Activated T-cell treated with anti-CD3 and anti-CD28 coated beads, Interleukin-2, amount 50 U/mL, for 48 hours (primary cell): ENCODE data around the gene CEP63.

Experiments
- DNase-seq, 2 experiments: peaks; one replicate each; pipeline ENCODE4 v3.0.0-alpha.2; 2020

The CEP63 gene

DNA sequence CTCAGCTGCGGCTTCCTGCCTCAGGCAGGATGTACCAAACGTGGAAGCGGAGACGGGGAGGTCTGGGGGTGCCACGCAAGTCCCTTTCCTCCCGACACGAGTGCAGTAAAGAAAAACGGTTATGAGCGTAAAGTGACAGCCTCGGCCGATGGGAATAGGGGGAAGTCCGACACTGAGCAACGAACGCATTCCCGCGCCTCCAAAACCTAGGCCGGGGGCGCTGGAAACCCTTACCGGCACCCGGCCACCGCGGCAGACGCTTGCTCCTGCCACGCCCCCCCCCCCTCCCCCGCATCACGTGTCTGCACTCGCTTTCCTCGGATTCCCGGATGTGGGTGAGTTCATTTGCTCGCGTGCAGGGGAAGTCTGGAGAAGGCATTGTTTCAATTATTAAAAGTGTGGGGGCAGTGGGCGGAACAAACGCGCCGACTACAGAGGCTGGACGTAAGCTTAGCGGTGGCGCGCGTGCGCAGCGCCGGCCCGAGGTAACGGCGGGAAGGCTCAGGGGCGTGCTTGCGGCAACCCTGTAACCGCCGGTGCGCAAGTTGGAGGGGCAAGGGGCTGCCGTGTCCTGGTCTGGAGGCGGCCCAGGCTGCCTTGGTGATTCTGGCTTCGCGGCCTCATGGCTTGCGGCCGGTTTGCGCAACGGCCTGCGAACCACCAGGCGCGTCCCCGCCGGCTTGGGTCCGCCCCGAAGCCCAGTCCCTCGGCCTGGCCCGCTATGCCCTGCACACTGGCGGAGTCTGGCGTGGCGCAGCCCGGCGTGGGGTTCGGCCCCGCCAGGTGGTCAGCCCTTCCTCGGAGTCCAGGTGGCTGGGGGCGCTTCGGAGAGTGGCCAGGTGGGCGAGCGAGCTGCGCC lies at the start of gene CEP63, which contains the start of gene ANAPC13:
Gene CEP63, plus strand, starts transcription at position 340 of the 859 bp plus-strand sequence. CDS start 9,264 bp downstream, outside the sequence.
Gene ANAPC13, minus strand, starts transcription at position 268 of the 859 bp plus-strand sequence. CDS start 3,081 bp downstream, outside the sequence.
- peak; percentile 92 to 93 for DNase-seq

DNA sequence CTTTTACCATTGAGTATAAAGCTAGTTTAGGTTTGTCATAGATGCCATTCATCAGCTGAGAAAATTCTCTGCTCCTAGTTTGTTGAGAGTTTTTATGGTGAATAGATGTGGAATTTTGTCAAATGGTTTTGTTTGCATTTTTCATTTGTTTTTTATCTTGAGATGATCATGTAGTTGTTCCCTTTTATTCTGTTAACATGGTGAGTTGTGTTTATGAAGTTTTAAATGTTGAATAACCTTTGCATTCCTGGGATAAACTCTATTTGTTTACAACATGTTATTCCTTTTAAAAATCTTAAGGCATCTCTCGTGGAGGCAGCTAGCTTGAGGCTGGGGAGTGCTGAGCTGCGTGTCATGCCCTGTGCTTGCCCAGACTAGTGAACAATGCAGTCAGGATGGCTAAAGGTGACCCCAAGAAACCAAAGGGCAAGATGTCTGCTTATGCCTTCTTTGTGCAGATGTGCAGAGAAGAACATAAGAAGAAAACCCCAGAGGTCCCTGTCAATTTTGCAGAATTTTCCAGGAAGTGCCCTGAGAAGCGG lies 48.6 kb upstream of the CEP63 start:
- no peak for DNase-seq

DNA sequence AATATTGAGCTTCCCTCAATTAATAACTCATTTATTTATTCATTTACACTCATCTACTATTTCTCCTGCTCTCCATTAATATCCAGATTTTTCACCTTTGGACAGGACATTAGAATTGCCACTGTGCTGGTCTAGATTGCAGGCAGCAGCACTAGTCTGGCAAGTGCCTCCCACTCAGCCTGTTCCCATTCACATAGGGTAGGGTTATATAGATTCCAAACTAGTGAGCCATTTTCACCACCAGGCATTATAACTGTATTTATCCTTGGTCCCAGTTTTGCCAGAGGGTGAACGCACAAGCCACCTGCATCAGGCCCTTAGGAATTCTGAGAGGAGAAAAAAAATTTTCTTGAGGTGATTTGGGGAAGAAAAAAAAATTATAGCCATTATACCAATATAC lies 44.5 kb upstream of the CEP63 start:
- DNase-seq = no peak

DNA sequence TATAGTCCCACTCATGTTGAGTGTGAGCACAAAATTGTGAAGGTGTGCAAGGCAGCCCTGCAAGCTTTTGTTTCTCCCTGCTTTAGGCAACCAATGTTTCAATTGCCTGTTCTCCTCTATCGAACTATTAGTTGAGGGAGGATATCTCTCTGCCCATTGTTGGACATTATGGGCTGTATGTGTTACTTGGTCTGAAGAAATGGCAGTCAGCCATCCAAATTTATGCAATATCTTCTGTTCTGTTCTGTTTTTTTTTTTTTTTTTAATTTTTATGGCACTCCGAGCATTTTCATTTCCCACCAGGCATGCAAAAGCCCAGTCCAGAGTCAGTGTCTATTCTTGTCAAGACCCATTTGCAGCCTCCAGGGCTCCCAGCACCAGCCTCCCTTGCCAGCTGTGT lies 44.0 kb upstream of the CEP63 start:
- no peak for DNase-seq

DNA sequence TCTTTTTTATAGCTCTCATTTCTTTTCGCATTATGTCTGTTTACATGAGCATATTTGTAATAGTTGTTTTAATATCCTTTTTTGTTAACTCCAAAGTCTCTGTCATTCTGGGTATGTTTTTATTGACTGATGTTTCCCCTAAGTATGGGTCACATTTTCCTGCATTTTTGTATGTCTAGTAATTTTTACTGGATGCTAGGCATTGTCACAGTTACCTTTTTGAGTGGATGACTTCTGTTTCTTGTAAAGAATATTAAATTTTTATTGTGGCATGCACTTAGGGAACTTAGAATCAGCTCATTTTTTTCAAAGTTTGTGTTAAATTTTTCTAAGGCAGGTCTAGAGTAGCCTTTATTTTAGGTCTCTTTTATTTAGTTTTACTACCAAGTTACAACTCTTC lies 40.8 kb upstream of the CEP63 start:
- DNase-seq = no peak

DNA sequence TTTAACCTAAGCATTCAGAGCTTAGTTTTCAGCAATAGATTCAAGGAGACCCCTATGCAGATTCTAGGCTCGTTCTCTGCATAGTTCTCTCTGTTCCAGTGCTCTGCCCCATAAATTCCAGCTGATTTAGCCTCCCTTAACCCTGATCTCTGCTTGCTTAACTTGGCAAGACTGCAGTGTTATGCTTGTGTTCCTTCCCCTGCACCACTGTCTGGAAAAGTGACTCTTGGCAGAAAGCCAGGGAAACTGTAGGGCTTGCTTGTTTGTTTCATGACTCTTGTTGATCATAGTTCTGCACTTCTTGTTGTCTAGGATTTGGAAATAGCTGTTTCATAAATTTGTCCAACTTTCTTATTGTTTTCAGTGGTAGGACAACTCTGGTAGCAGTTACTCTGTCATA lies 40.2 kb upstream of the CEP63 start:
- DNase-seq = no peak

DNA sequence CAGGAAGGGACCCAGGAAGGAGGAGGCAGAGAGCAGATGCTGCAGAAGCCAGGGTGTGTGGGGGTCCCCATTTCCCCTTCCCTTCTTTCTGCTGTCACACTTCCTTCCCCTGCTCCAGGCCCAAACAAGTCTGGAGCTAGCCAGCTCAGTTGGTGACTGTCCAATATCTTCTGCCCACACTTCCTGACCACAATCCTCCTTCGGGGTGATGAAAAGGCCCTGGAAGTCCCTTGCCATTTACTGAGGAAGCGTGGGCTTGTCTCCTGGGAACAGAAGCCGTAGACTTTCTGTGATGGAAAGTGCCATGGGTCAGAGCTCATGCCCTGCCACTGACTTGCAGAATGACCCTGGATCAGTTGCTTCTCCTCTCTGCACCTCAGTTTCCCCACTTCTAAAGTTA lies 39.1 kb upstream of the CEP63 start:
- no peak for DNase-seq

DNA sequence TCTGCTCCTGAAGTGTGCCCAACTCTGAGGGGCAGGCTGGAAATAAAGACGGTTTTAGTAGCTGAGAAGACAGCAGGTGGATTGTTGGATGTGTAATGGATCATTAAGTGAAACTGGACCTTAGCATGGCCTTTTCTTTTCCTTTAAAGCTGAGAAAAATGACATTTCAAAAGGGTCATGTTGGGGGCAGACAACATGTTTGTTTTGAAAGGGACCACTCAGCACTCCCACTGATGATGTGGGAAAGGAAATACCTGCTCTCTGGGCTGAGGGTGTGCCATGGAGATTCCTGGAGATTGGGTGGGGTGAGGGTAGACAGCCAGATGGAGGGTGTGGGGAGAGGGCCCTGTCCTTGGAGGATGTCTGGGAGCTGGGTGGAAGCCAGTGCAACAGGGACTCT lies 38.5 kb upstream of the CEP63 start:
- no peak for DNase-seq

DNA sequence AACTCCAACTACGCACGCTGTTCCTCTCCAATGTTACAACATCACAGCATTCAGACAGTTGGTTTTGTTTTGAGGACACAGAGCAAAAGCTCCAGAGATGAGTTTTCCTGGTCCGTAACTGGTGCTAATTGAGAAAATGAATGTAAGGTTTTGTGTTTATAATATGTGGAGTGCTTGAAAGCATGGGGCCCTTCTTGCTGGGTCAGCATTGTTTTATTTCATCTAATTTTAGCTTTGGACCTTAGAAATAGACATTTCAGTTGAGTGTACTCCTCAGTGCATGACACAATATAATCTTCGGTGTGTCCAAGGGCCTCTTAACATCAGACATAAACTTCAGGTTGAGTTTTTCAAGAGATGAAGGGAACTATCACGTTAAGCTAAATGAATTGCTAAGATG lies 37.2 kb upstream of the CEP63 start:
- no peak for DNase-seq

DNA sequence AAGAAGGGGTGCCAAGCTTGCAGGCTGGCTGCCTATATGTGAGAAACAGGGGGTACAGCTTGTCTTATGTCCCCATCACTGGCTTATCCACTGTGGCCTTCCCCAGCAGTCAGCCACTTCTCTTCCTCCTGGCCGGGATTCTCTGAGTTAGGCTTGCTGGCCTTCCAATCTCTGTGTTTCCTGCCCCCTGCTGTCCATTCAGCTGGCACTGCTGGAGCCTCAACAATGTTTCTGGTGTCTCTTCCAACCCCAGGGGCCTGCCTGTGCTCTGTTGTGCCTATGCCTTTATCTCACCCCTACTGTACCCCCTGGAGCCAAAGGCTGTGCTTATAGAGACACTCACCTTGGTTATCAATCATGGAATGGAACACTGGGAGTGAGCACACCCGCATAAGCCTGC lies 36.6 kb upstream of the CEP63 start:
- no peak for DNase-seq

DNA sequence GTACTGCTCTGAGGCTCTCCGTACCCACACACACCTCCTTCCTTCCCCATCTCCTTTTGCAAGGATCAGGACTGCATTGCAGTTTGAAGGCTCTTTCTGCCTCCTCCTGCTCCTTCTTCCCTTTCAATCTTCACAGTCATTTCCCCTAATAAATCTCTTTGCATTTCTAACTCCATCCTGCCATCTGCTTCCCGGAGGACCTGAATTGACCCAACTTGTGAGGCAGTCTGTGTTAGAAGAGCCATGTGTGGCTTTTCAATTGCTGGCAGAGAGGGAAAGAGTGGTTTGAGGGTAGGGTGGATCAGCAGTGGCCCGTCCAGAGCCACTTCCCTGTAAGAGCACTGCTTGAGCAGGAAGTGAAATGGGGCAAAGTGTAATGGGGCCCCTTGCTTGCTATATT lies 35.9 kb upstream of the CEP63 start:
- DNase-seq = no peak

DNA sequence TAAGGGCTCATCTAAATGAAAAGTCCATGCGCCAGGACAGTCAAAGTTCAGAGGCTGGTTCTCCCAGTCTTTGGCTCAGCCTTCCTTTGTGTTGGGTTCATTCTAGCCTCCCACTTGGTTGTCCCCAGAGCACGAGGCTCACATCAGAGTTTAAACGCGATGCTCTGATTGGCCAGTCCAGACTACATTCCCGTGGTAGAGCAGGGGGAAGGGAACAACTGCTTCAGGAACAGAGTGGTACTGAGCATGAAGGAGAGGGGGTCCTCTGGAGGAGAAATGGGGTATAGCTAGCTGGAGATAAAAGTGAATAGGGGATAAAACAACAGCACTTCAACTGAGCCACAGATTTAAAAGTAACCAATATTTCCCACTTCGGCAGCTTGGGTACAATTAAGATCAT lies 32.2 kb upstream of the CEP63 start:
- DNase-seq = no peak

DNA sequence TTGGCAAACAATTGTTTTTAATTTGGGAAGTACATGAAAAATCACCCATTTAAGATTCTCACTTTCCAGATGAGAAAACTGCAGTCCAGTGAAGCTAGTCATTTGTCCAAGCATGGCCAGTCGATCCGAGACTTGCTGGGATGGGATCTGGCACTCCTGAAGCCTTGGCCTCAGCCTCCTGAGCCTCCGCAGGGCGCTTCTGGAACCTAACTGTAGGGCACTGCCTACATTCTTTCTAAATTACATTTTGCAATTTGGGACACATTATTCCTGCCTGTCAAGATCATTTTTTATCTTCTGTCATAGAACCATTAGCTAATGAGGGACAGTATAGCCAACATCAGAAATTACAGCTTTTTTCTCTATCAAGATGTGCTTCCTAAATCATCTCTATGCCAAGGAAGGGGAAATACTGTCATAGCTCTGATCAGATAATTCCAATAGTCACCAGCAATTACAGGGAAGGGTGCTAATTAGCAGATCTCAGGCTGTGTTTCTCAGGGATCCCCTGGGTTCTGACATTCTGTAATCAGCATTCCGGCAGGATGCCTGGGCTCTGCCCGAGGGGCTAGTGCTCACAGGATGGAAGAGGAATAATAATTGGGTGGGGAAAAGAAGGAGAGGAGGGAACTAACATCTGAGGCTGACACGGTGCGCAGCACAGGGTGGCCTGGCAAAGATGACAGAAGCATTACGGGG lies 28.3 kb upstream of the CEP63 start:
- DNase-seq = no peak

DNA sequence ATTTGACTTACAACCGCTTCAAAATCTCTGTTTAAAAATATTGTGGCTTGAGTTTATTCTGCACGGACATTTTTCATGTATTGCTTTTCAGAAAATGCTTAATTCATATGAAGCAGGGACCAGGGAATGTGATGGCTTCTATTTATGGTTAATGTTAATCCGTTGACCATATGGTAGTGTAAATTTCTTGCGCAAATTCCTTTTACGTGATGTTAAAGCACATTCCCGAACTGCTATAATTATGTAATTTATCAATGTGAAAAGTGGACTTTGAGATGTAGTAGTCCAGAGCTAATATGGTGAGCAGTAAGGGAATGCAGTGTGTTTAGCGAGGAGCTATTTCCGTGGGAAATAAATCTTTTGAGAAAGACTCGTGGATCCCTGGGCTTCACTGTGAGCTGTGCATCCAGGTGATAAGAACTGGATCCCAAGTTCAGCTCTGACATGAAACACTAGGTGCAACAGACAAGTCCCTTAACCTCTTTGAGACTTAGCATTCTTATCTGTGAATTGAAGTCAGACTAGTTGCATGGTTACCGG lies 27.4 kb upstream of the CEP63 start:
- DNase-seq = no peak

DNA sequence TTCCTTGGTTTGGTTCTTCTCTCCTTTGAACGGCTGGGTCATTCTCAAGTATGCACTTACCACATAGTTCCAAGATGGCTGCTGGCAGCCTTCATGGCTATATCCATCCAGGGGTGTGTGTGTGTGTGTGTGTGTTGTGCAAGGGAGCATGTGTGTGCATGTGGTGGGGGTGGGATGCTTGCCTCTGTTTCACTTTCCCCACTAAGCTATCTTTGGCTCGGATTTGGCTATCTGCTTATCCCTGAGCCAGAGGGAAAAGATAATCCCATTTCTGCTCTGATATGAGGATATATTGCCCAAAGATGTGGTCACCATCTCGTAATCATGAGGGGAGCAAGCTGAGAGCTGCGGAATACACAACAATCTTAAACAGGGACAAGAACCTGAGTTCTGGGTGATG lies 26.3 kb upstream of the CEP63 start:
- DNase-seq = no peak

DNA sequence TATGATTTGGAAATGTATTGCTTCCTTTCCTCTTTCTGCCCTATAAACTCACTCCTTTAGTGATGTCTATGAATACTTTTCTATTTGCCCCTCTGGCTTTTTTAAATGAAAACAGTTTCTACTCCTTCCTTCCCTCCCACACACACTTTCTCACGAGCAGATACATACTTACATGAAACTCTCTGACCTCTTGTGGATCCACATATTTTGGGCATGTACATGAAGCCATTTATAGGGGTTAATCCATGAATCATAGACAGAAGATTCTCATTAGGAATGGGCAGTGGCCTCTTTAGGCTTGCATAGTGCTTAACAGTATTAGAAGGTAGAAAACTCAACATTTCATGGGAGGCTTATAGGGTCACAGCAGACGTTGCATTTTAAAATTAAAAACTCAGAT lies 24.9 kb upstream of the CEP63 start:
- no peak for DNase-seq

DNA sequence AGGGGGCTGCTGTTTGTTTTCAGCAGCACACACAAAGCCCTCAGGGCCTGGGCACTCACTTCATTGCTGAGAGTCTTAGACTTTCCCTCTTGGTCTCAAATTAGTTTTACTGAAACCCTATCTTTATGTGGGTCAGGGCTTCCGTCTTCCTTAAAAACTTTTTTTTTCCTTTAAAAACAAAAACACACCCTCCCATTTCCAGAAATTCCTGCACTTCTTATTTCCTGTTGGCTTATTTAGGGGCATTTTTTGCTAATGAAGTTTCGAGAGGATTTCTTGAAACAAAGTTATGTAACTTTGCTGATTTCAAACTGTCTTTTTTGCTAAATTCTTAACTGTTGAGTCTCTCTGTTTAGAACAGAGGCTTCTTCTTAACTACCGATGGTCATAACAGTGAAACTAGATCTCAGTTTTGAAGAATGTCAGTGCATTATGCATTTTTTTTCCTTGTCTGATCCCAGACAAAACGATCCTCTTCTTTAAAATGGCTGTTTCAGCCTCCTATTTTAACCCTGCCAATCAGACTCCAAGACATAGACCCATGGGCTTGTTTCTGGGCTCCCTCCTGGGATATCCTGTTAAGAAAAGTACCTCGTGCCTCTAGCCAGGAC lies 23.4 kb upstream of the CEP63 start:
- no peak for DNase-seq

DNA sequence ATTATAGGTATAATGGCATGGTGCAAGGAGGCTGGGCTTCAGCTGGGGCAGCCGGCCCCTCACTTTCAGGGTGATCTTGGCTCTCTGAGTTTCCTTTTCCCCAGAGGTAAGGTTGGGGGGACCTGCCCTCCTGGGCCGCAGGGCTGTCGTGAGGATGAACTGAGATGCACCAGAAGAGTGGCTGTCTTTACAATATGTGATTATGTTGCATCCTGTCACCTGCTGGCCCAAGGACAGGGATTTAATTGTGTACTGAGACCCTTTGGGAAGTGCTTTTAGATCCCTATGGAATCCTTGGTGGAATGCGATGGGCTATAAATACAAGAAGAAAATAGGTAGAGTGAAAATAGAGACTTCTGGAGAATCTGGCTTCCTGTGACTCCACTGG lies 22.2 kb upstream of the CEP63 start:
- DNase-seq = no peak

DNA sequence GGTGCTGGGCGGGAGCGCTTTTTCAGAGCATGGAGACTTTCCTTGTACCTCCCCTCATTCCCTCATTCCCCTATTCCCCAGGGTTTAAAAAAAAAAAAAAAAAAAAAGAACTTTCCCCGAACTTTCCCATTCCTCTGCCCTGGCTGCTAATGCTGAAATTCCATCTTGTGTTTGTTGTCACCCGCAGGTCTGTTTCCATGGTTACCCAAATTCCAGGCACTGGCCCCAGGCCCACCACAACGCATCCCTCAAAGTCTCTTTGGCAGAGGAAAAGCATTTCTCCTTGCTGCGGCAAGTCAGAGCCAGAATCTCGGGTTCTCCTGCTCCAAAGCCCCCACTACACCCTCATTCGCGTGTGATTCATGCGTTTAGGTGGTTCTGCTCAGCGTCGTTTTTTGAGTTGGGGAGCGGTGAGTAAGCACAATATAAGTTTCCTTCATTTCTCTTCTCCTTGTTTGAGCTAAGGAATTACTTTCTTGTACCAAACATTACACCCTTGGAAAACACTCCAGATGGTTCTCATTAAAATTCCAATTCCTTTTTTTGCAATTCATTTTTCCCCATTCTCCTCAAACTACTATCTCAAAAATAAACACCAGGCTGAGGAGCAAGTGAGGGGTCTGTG lies 21.7 kb upstream of the CEP63 start:
- no peak for DNase-seq

DNA sequence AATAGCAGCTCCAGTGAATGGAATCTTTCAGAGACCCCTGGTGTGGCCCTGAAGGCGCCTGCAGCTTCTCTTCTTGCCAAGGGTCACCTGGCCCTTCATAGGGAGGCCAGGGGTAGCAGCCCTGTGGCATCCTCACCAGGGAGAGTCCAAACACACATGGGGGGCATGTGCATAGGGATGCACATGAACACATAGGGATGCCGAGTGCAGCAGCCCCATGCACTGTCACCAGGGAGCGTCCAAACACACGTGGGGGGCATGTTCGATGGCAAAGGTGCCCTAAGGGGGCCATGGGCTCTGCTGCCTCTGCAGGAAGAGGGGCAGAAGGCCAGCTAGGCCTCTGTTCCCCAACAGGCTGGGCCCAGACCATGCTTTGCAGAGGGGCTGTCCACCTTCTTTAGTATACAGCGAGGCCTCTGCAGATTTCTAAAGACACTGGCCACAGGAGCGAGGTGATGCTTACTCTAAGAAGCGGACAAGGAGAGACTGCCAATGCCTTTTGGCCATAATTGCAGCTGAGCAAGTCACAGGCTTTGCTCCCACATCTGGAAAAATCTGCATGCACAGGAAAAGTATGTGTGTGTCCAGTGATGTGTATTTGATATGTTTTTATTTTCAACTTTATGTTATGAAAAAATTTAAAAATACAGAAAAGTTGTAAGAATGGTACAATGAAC lies 21.0 kb upstream of the CEP63 start:
- DNase-seq = no peak

DNA sequence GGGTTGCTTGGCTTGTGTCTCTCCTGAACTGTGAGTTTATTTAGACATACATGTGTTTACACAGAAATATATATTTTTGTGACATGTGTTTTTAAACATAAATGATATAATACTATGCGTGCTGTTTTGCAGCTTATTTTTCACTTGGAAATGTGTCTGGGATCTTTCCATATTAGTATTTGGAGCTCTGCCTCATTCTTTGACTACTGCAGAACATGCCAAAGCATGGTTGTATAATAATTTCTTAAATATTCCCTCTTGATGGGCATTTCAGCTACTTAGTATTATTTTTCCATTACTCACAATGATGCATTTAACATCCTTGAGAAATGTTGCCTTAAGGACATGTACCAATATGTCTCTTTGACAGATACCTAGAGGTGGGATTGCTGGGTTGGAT lies 19.5 kb upstream of the CEP63 start:
- no peak for DNase-seq

DNA sequence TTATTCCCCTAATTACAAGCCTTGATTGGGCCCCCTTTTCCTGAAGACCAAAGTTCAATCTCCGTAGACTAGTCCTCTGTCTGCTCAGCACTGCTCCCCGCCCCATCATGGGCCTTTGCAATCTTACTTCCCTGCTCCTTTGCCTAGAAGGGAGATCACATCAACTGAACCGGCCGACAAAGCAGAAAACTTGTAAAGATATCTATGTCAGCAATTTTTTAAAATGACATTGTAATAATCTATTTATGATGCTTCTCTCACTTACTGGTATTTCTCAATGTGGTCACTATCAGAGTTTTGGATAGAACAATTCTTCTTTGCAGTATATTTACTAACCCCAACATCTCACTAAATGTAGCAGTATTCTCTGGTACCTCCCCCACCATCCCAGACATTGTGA lies 17.3 kb upstream of the CEP63 start:
- DNase-seq = no peak
